Measurements from ENCODE around the gene SYT10. TPM values are rescaled to one million over a fixed set of nuclear protein-coding genes. Genes with fewer than 3 reads are reported as not detected.

The SYT10 gene
- total RNA-seq, 1 experiment from 2014 or later, result not detected

- Histone ChIP-seq H3K27me3 (ENCODE audit: control insufficient read depth, insufficient read depth, low read length) (no peaks in the 10 kb centered on the region), H3K27ac (ENCODE audit: low read length) (no peak overlapping the region), H3K36me3 (ENCODE audit: control insufficient read depth, insufficient read depth, low read length) (no peaks in the 10 kb centered on the region), H3K9me3 (ENCODE audit: control insufficient read depth, insufficient read depth, low read depth, low read length) (no peaks in the 10 kb centered on the region), H3K4me3 (ENCODE audit: low read depth in 2 of 2, low read length in 2 of 2) (no peak overlapping the region; a peak in 1 of 4 replicates), H3K4me1 (ENCODE audit: control insufficient read depth, insufficient read depth, low read length) (no peaks in the 10 kb centered on the region)
- ChIA-PET CTCF (no interaction called here), POLR2A (no interaction called here)
- ATAC-seq (no peak), DNase-seq (ENCODE audit: low read depth, low spot score) (no peak)
- intact Hi-C loops (cut with micrococcal nuclease; ENCODE audit: unreplicated experiment) (no loop called here), in situ Hi-C loops (cut with HindIII; ENCODE audit: low pct_unique_long_range_greater_than_20kb, low sequenced_read_pairs) (no loop called here)
- no peak for TF ChIP-seq POLR2AphosphoS5 (IDR thresholded peaks at IDR 0.05; ENCODE audit: low read depth, low read length)
- no peak for TF ChIP-seq CTCF (IDR thresholded peaks at IDR 0.05)
- TF ChIP-seq TCF7L2 (IDR thresholded peaks at IDR 0.05; ENCODE audit: low read depth, low read length), result no peak
- TF ChIP-seq SIN3A (IDR thresholded peaks at IDR 0.05; ENCODE audit: borderline replicate concordance, insufficient read depth, low read depth, low read length), result no peak
- TF ChIP-seq REST (IDR thresholded peaks at IDR 0.05; ENCODE audit: insufficient read depth in 1 of 2, low read depth in 2 of 2, low read length in 1 of 2), result no peak
- BruUV-seq (replicated peaks), result no TSS peak
Measured at GRCh38 chr12:33438851-33439586, 600 bp downstream of the SYT10 start.

- intact Hi-C loops (cut with micrococcal nuclease; ENCODE audit: unreplicated experiment) (no loop called here), in situ Hi-C loops (cut with HindIII; ENCODE audit: low pct_unique_long_range_greater_than_20kb, low sequenced_read_pairs) (no loop called here)
- Histone ChIP-seq H3K4me3 (ENCODE audit: low read depth in 2 of 2, low read length in 2 of 2) (no peak overlapping the region), H3K4me1 (ENCODE audit: control insufficient read depth, insufficient read depth, low read length) (no peaks in the 10 kb centered on the region), H3K27ac (ENCODE audit: low read length) (no peak overlapping the region), H3K9me3 (ENCODE audit: control insufficient read depth, insufficient read depth, low read depth, low read length) (no peaks in the 10 kb centered on the region), H3K36me3 (ENCODE audit: control insufficient read depth, insufficient read depth, low read length) (no peaks in the 10 kb centered on the region), H3K27me3 (ENCODE audit: control insufficient read depth, insufficient read depth, low read length) (no peaks in the 10 kb centered on the region)
- ATAC-seq, result no peak
- no peak for TF ChIP-seq TCF7L2 (IDR thresholded peaks at IDR 0.05; ENCODE audit: low read depth, low read length)
- TF ChIP-seq REST (IDR thresholded peaks at IDR 0.05; ENCODE audit: insufficient read depth in 1 of 2, low read depth in 2 of 2, low read length in 1 of 2), result no peak
- CTCF ChIA-PET, result no interaction called here
- DNase-seq (ENCODE audit: low read depth, low spot score), result no peak
- BruUV-seq (replicated peaks), result no TSS peak
- POLR2A ChIA-PET, result no interaction called here
Measured at GRCh38 chr12:33438025-33438772, 1.4 kb downstream of the SYT10 start.

All from Panc1 (cell line).